Right ventricle myocardium inferior (tissue), 1 donor: Measurements from ENCODE around the gene AIPL1. TPM values are rescaled to one million over a fixed set of nuclear protein-coding genes. Genes with fewer than 3 reads are reported as not detected.
"Not testable (repeated sequence)": the region's sequence is repeated elsewhere in the genome, so short reads cannot be mapped to it uniquely, and the experiment has no call there.

Source experiments
- ATAC-seq: fragments of 200-7000 bp; cut with Tn5 transposase; one replicate; pipeline ENCODE4 v1.9.1; 2020; ENCODE audit warnings: mild to moderate bottlenecking, moderate library complexity
- DNase-seq: peaks from one replicate; pipeline ENCODE4 v3.0.0; 2021; ENCODE audit errors: missing footprints
- intact Hi-C: fragments of 100-400 bp; cut with DNase I; formaldehyde crosslinking; loops from one replicate; pipeline ENCODE4 v1.11.0; 2022
- long read RNA-seq: library from polyadenylated mRNA; unstranded; transcript quantifications from one replicate; pipeline ENCODE4 v2.0.0, GENCODE V29; 2021
- total RNA-seq: library from RNA; stranded (reverse); fragmentation: NEBNext Ultra II Directional; extraction: Animal tissue kit (Norgen Biotek cat#: 25700); gene quantifications from one replicate; pipeline ENCODE4 v1.2.1, GENCODE V29; 2021
- donor health status: DM: no; HTN: yes; CAD: no; lungs with severe emphysema.

The AIPL1 gene
- not detected for total RNA-seq
- long read RNA-seq: 0 reads

DNA sequence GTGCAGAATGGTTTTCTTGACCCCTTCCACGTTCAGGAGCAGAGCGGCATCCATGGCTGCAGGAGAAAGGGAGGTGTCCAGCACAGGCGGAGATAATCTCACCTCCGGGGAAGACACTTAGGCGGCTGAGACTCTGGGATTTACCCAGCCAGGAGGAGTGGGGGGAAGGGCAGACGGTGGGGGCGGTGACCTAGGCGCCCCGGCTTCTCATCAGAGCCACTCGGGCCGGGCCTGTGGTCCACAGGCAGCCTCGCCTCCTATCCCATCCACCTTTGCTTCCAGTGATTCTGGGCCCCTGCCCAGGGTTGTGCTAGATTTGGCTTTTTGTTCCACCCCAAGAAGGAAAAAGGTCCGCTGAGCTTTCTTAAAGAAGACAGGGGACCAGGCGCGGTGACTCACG lies at the start of gene AIPL1:
TSS of gene AIPL1 (minus strand) at position 71 of the 400 bp plus-strand sequence. CDS start at position 54, 17 bp downstream.
- ATAC-seq (no peak), DNase-seq (peak; percentile 5)
- intact Hi-C loops: loop anchor here (5.0 kb wide), 1 partner anchor 848 kb away; no protein-coding TSS in a partner anchor

DNA sequence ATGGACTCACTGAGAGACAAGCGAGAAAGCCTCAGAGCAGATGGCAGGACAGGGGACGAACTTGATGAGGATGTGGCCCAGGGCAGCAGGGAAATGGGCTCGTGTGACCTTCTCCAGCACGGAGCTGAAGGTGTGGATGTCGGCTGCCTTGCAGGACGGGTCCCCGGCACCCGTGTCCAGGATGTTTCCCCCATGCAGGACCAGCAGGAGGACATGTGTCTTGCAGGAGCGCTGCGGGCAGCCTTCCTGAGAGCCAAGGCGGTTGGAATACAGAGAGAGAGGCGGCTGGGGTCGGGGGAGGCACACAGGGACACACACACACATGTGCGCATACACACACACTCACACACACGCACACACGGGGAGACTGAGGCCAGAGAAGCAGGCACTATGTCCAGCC lies 48.6 kb upstream of the AIPL1 start:
- intact Hi-C loops: no loop called here
- DNase-seq (no peak), ATAC-seq (no peak)

DNA sequence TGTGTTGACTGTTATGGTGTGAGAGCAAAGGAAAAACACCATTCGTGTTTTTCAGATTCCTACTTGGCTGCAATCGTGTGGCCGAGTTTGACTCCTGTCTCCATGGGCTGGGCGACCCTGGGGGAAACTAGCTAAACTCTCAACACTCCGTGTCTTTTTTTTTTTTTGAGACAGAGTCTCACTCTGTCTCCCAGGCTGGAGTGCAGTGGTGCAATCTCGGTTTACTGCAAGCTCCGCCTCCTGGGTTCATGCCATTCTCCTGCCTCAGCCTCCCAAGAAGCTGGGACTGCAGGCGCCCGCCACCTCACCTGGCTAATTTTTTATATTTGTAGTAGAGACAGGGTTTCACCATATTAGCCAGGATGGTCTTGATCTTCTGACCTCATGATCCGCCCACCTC lies 47.9 kb upstream of the AIPL1 start:
- DNase-seq, ATAC-seq, intact Hi-C loops: not testable (repeated sequence)

GRCh38 chr17:6482105-6482455 lies 47.2 kb upstream of the AIPL1 start:
- no peak for ATAC-seq
- intact Hi-C loops: no loop called here
- DNase-seq: no peak

DNA sequence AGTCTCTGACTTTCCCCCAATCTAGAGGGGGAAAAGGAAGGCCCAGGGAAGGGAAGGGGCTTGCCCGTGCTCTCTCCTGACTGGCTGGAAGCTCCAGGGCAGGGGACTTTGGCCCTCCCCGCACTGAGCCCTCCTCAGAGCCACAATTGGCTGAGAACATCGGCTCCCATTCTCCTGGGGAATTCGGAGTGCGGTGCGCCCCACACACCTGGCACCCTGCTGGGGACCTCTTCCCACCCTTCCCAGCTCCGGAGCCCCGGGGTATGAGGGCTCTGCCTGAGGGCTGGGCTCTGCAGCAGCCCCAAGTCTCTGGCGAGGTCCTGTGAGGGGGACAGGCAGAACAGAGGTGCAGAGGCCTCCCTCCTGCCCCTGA lies 45.4 kb upstream of the AIPL1 start:
- no peak for ATAC-seq
- DNase-seq: no peak
- intact Hi-C loops: no loop called here

GRCh38 chr17:6479622-6480302 lies 44.8 kb upstream of the AIPL1 start:
- ATAC-seq (no peak), DNase-seq (no peak)
- intact Hi-C loops: no loop called here

DNA sequence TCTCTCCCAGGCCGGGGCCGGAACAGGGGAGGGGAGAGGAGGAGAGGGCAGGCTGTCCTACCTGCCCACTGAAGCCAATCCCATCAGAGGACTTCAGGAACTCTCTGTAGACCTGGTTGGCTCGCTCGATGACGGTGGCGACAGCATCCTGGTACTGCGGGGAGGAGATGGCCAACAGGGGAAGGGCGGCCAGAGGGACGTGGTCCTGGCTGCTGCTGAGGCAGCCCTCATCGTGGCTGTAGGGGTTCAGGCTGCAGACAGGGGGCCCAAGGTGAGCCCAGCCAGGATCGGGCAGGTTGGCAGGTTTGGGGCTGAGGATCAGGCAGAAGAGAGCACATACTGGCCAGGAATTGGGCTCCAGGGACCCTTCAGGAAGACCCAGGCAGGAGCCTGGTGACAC lies 43.6 kb upstream of the AIPL1 start:
- intact Hi-C loops: no loop called here
- no peak for DNase-seq

DNA sequence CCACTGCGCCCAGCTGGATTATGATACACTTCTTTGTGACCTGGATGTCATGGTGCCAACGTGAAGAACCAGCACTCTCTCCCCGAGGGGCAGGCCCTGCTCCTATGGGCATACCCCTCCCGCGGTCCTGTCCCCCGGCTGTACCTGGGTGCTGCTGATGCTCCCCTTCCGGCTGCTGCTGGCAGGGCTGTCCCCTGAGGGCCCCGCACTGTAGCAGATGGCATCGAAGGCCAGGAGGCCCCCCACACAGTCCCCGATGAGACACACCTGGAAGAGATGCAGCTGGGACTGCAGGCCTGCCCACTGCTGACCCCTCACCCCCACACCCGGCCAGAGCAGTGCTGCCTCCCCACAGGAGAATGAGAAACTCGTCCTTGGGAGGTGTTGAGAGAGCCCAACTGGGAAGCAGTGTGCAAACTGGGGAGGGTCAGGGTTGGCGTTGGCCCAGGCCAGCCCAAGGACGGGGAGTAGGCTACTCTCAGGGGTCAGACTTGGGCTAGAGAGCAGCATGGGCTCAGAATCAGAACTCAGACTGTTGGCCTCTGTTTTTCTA lies 43.0 kb upstream of the AIPL1 start:
- no peak for ATAC-seq
- intact Hi-C loops: no loop called here
- DNase-seq: no peak

More for the DNA sequence above, 43.6 kb upstream of the AIPL1 start:
- ATAC-seq: no peak

GRCh38 chr17:6476810-6477179 lies 41.9 kb upstream of the AIPL1 start:
- ATAC-seq (no peak), DNase-seq (no peak)
- intact Hi-C loops: no loop called here

GRCh38 chr17:6476076-6476809 lies 41.3 kb upstream of the AIPL1 start:
- DNase-seq (no peak), ATAC-seq (no peak)
- intact Hi-C loops: no loop called here

DNA sequence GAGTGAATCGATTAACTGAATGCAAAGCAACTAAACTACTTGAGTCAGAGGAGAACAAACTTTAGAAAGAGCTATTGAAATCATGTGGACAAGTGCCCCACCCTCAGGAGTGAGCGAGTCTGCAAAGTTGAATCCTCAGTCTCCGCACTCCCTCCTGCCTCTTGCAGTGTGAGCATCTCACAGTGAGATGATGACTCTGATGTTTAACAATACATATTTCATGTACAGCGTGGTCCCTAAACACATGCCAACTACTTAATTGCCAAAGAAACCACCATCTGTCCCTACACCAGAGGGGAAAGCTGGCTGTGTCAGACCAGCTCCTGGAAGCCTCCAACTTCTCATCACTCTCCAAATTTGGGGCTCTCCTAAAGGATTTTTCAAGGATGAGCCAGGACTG lies 40.5 kb upstream of the AIPL1 start:
- no peak for ATAC-seq
- intact Hi-C loops: no loop called here
- DNase-seq: no peak

- intact Hi-C loops: loop anchor here (5.0 kb wide), 2 partner anchors 102 to 162 kb away; no protein-coding TSS in a partner anchor
- no peak for DNase-seq
- no peak for ATAC-seq
These were observed 40.0 kb upstream of the AIPL1 start for GRCh38 chr17:6474906-6475305.

- DNase-seq: no peak
- no peak for ATAC-seq
- intact Hi-C loops: loop anchor here (5.0 kb wide), 2 partner anchors 103 to 163 kb away; no protein-coding TSS in a partner anchor
These were observed 39.5 kb upstream of the AIPL1 start for GRCh38 chr17:6474376-6474775.

DNA sequence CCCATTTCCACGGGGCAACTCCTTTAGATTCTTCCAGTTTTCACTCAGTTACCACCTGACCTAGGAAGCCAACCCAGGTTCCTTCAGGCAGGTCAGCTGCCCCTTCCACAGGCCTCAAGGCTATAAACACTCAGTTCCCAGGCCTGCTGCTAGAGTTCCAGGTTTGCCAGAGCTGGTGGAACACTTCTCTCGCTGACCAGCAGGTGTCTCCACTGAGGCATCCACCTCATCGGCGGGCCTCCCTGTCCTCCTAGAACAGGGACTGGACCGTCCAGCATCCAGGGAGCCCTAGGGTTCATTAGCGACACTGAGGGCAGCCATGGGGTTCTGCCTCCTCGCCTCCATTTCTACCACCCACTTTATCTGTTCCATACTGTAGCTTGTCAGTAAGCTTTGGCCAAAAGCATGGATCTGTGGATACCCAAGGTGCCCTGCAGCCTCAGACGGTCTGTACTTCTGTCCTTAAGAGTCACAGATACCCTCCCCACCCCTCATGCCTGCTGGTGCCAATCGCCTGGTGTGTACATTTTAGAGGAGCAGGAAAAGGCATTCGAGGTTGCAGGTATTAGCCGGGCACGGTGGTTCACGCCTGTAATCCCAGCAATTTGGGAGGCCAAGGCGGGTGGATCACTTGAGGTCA lies 38.3 kb upstream of the AIPL1 start:
- peak; percentile 54 for ATAC-seq
- intact Hi-C loops: loop anchor here (5.0 kb wide), 2 partner anchors 104 to 164 kb away; no protein-coding TSS in a partner anchor
- DNase-seq: peak; percentile 79

DNA sequence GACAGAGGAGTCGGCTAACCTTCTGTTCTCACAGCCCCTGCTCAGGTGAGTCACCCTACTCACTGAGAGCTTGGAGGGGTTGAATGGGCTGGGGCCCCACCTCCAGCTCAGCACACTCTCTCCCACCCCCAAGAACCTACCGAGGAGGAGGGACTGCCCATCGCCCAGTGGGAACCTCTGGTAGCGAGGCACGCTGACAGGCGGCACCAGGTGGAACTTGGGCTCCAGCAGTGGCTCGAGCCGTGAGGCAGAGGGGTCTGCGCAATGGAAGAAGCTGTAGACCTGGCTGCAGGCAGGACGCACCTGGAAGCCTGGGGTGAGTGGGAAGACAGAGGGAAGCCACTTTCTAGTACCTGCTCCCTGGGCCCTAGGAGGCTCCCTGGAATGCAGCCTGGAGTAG lies 37.6 kb upstream of the AIPL1 start:
- DNase-seq (no peak), ATAC-seq (no peak)
- intact Hi-C loops: loop anchor here (5.0 kb wide), 2 partner anchors 105 to 165 kb away; no protein-coding TSS in a partner anchor

DNA sequence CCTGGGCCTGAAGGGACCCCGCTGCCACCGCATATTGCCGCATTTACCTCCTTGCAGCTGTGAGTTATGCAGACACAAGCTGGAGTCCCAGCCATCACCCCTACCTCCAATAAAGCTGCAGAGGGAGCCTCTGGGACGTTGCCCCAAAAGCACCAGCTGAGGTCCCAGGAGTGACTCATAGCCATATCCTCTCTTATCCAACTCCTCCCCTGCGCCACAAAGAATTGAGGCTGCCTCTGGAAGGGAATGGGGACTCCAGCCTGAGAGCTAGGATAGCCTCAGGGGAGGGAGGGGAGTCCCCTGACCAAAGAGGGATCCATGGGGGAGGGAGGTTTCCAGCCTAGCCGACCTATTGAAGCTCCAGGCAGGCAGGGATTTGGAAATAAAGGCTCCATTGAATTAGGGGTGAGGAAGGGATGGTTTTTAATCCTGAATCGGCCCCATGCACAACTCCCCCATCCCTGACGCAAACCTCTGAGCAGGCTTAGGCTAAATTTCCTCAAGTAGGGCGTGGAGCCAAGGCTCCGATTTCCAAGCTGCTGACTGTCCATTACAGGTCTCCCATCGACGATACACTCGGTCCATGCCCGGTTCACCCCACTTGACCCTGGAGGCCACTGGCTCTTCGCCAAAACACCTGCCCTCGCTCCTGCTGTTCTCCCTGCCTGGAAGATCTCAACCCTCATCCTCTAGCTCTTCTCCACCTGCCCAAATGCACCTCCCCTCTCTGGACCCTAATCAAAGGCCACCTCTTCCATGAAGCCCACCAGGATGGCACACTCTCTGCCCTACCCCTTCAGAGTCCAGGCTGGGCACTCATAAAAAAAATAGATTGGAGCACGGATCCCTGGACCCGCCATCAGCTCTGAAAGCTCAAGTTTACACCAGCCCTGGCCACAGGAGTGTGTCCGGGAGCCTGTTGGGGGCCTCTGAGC lies 36.9 kb upstream of the AIPL1 start:
- DNase-seq: no peak
- intact Hi-C loops: loop anchor here (5.0 kb wide), 2 partner anchors 106 to 166 kb away; no protein-coding TSS in a partner anchor
- no peak for ATAC-seq

GRCh38 chr17:6470751-6471521 lies 36.0 kb upstream of the AIPL1 start:
- no peak for DNase-seq
- intact Hi-C loops: loop anchor here (5.0 kb wide), 2 partner anchors 106 to 166 kb away; no protein-coding TSS in a partner anchor
- ATAC-seq: no peak
